HepG2 (cell line): Measurements from ENCODE around the gene ATP2B3. TPM values are rescaled to one million over a fixed set of nuclear protein-coding genes. Genes with fewer than 3 reads are reported as not detected.

Experiments used
- AFF4 ChIP-seq: sonication (generic); formaldehyde crosslinking; IDR thresholded peaks from 2 replicates; pipeline ENCODE4 v1.4.0; 2020; ENCODE audit warnings: missing genetic modification reagents
- HINFP ChIP-seq: sonication (generic); formaldehyde crosslinking; IDR thresholded peaks from 2 replicates; pipeline ENCODE4 v1.4.0; 2020; ENCODE audit warnings: low read depth, mild to moderate bottlenecking, missing genetic modification reagents
- LCORL ChIP-seq, 2 experiments: fragments of 450-650 bp in 1 of 2; sonication (generic) in 1 of 2; formaldehyde crosslinking in 1 of 2; IDR thresholded peaks; 2 replicates each; pipeline versions ENCODE4 v1.5.0 to v1.6.1; 2017 to 2020; ENCODE audit warnings: antibody characterized with exemption in 1 of 2, missing genetic modification reagents in 1 of 2
- NFYC ChIP-seq: IDR thresholded peaks from 2 replicates; pipeline ENCODE4 v1.6.1; 2016; ENCODE audit warnings: missing genetic modification reagents, missing compliant biosample characterization
- PATZ1 ChIP-seq: sonication (generic); formaldehyde crosslinking; IDR thresholded peaks from 2 replicates; pipeline ENCODE4 v1.4.0; 2020; ENCODE audit warnings: missing genetic modification reagents
- PBX3 ChIP-seq: sonication (generic); formaldehyde crosslinking; IDR thresholded peaks from 2 replicates; pipeline ENCODE4 v1.8.1; 2023; ENCODE audit warnings: missing genetic modification reagents, inconsistent platforms, borderline replicate concordance
- ZFAT ChIP-seq: sonication (generic); formaldehyde crosslinking; conservative IDR thresholded peaks from 2 replicates; pipeline ENCODE4 v1.8.1; 2023; ENCODE audit warnings: missing genetic modification reagents, inconsistent platforms
- ZNF577 ChIP-seq: sonication (generic); formaldehyde crosslinking; IDR thresholded peaks from 2 replicates; pipeline ENCODE4 v1.4.0; 2020; ENCODE audit warnings: mild to moderate bottlenecking, low read depth, missing genetic modification reagents, borderline replicate concordance
- ZNF609 ChIP-seq: sonication (generic); formaldehyde crosslinking; IDR thresholded peaks from 2 replicates; pipeline ENCODE4 v1.4.0; 2020; ENCODE audit warnings: mild to moderate bottlenecking, missing genetic modification reagents, borderline replicate concordance
- polyA plus RNA-seq, 8 experiments: library from polyadenylated mRNA; depleted of rRNA in 3 of 8; stranded (reverse) in 7 of 8; unstranded in 1 of 8; fragments of >200 nt; fragmentation: Illumina TruSeq in 4 of 8; extraction: Trizol in 4 of 8; gene quantifications; 2 replicates each; pipeline versions ENCODE4 v1.2.1 to v1.2.3, GENCODE V29; 2011 to 2016; ENCODE audit warnings: low read depth in 4 of 8, missing spikeins in 1 of 8, mixed read lengths in 1 of 8; ENCODE audit not compliant: insufficient read depth in 1 of 8
- total RNA-seq, 5 experiments: library from RNA; depleted of rRNA; stranded (reverse); fragments of >200 nt; fragmentation: Illumina TruSeq; extraction: Trizol; gene quantifications; 2 replicates each; pipeline ENCODE4 v1.2.3, GENCODE V29; 2016; ENCODE audit warnings: low read depth in 1 of 5

Gene ATP2B3
- total and polyA plus RNA-seq, 2 of the 13 experiments (the other 11 are each of a cell fraction or from before 2014, with no cell fraction given) = not detected

GRCh38 chrX:153626863-153627674 is 109.6 kb downstream of the ATP2B3 start (continued):
- TF ChIP-seq HINFP (CRISPR knock-in tag) (0 out of 2 replicates have a peak, but pooled peaks have one; percentile 6), AFF4 (CRISPR knock-in tag) (peak; percentile 52; the same call in 1 of the 2 replicates), PATZ1 (CRISPR knock-in tag) (peak; percentile 96), LCORL (IDR thresholded peaks at IDR 0.05) (no peak), LCORL (CRISPR knock-in tag; IDR thresholded peaks at IDR 0.05) (no peak; the same call in 1 of the 2 replicates), ZNF609 (peak; percentile 25; the same call in 1 of the 2 replicates), PBX3 (CRISPR knock-in tag) (no peak), ZNF577 (CRISPR knock-in tag) (no peak), NFYC (CRISPR knock-in tag) (peak; percentile 34; the same call in 1 of the 2 replicates), ZFAT (CRISPR knock-in tag) (no peak)
